ENCODE measurements around the gene PIK3C3.
"Not testable (repeated sequence)": the region's sequence is repeated elsewhere in the genome, so short reads cannot be mapped to it uniquely, and the experiment has no call there.

The PIK3C3 gene

GRCh38 chr18:42025974-42026625 lies 71.1 kb downstream of the PIK3C3 start:
- FAIRE-seq: no peak

DNA sequence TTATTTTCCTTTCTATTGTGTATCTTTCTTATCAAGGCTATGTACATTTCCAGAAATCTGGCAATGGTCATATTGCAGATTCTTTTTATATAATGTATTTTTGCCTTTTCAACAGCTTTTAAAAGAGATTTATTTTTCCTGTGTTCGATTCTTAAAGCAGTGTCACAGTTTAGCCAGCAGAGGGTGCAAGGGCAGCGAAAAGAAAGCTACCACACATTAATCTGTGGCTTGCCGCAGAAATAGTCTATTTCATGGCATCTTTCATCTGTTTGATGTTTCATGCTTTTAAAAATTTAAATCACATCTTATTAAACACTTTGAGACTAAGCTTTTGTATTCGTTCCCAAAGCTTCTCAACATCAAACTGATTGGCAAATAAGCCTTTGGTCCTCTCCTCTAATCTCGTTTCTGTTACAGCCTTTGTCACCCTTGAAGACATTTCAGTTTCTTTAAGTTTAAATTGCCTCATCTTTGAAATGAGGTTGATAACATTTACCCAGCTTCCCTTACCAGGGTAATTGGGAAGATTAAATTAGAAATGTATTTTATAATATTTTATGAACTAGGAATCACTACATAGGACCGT lies 73.3 kb downstream of the PIK3C3 start:
- peak; percentile 92 for FAIRE-seq

DNA sequence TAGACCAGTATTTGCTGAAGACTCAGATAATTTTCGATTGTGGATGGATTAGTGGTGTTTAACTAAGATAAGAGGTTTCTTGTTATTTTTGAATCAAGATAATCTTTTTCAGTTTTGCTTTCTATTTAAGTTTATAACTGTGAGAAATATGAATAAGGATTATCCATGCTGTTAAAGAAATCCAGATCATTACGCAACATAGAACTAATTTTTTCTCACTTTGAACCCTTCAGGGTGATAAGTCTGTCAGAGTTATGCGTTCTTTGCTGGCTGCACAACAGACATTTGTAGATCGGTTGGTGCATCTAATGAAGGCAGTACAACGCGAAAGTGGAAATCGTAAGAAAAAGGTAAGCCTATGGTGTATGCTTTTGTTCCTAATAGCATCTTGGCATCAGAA lies 74.1 kb downstream of the PIK3C3 start:
- FAIRE-seq: no peak

- FAIRE-seq: peak; percentile 36
These were observed 75.7 kb downstream of the PIK3C3 start for GRCh38 chr18:42030586-42031182.

DNA sequence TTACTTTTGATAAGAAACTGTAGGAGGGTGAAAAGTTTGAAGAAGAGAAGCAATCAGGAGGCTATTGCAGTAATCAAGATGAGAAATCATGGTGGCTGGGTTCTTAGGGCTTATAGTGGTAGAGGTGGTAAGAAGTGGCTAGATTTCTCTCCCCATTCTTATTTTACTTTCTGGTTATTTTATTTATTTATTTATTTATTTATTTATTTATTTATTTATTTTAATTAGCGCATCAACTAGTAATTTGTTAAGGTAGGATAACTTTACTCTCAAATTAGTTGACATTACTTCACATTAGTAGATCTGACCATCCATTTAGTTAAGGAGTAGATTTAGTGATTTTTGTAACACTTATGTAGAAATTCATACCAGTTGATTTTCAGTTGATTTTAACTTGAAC lies 77.4 kb downstream of the PIK3C3 start:
- FAIRE-seq: no peak

GRCh38 chr18:42033137-42033810 lies 78.2 kb downstream of the PIK3C3 start:
- no peak for FAIRE-seq

DNA sequence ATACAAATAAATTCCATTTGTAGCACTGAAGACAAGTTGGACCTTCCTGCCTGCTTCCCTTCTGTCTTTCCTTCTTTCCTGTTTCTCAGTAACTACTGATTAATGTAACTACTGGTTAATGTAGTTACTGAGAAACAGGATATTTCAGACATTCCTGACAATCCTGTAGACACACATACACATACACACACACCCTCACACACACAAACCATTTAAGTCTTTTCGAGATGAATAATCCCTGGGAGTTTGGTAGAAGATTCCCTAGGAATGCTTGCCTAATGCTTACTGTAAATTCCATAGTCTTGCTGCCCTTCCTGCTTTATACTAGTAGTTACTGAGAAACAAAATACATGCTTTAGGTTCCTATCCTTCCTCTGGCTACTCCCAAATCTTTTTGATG lies 83.9 kb downstream of the PIK3C3 start:
- FAIRE-seq: no peak

DNA sequence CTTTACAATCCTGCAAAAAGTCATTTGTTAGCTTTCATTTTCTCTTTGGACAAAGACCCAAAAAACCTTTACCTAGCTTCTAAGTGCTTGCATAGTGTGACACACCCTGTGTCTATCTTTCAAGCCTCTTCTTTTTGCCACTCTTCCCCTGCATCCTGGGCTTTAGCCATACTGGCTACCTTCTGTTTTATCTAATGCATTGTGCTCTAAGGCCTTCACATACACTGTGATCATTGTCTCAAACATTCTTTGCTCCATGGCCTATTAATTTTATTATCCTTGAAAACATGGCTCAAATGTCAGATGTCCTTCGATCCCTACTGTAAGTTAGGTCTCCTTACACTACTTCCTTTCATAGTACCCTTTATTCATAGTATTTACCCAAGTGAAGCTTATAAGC lies 84.4 kb downstream of the PIK3C3 start:
- no peak for FAIRE-seq

- no peak for FAIRE-seq
These were observed 86.8 kb downstream of the PIK3C3 start for GRCh38 chr18:42041793-42042192.

GRCh38 chr18:42045346-42045745 lies 90.3 kb downstream of the PIK3C3 start:
- no peak for FAIRE-seq

DNA sequence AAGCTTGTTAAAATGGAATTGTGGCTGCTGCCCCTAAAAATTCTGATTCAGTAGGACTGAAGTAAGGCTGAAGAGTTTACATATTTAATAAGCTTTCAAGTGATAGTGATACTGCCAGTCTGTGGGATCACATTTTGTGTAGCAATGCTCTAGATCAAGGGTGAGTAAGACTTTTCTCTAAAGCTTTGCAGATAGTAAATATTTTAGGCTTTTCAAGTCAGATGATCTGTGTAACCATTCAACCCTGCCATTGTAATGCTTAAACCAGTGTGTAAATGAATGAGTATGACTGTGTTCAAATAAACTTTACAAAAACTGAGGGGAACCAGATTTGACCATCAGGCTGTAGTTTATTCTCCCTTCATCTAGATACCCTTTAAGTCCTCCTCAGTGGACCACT lies 92.7 kb downstream of the PIK3C3 start:
- no peak for FAIRE-seq

DNA sequence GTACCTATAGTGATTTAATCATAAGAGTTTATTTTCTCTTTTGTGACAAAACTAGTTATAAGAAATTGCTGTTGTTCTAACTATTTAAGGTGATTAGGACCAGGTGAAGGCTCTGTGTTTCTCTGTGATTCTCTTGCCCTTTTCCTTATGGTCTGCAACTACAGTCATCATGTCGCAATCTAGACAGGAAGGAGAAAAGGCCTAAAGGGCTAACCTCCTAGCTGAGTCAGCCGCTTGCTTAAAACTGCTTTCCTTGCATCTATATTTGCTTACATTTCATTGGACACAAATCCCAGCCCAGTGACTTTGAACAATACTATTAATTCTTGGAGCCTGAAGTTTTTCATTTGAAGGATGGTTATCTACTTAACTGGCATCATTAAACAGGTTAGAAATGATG lies 93.1 kb downstream of the PIK3C3 start:
- no peak for FAIRE-seq

DNA sequence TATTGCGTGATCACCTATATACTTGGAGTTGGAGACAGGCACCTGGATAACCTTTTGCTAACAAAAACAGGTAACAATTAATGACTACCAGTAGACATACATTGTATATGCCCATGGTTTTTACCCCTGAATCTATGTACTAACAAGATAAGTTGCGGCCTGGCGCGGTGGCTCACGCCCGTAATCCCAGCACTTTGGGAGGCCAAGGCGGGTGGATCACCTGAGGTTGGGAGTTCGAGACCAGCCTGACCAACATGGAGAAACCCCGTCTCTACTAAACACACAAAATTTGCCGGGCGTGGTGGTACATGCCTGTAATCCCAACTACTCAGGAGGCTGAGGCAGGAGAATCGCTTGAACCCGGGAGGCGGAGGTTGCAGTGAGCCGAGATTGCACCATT lies 94.5 kb downstream of the PIK3C3 start:
- FAIRE-seq: not testable (repeated sequence)

GRCh38 chr18:42051411-42051810 lies 96.4 kb downstream of the PIK3C3 start:
- peak; percentile 36 for FAIRE-seq

- FAIRE-seq: peak; percentile 95
These were observed 97.2 kb downstream of the PIK3C3 start for GRCh38 chr18:42052122-42052708.

- FAIRE-seq: peak; percentile 91
These were observed 98.3 kb downstream of the PIK3C3 start for GRCh38 chr18:42053188-42053781.

DNA sequence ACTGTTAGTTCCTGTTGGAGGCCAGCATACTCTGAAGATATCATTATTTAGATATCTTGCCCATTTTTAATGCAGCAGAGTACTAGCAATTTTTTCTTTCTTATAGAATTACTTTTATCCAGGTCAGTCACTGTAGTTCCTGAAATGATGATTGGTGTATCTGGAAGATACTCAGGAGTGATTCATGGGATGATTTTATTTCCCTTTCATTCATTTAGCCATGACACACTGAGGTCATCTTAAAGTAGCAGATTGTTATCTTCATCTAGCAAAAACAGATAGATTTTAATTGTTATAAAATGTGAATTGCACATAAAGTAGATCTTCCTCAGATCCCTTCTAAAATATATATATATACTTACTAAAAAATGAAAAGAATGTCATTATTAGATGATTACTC lies 109.1 kb downstream of the PIK3C3 start:
- no peak for FAIRE-seq

DNA sequence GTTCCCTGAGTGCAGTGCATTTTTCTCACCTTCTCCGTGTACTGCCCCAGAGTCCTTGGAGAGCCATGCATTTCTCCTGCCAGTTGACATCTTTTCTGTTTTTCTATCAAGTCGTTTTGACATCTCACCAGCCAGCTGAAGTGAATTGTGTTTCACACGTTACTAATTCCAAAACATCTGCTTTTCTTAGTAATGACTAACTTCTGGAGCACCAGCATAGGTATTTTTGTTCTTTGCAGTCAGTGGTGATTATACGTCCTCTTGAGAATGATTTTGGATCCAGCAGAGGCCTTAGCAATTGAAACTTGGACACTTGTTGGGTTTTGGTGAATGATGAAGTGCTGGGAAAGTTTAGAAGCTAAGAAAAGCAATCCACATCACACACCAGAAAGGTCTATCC lies 112.5 kb downstream of the PIK3C3 start:
- FAIRE-seq: no peak

GRCh38 chr18:42068030-42068429 lies 113.0 kb downstream of the PIK3C3 start:
- no peak for FAIRE-seq

DNA sequence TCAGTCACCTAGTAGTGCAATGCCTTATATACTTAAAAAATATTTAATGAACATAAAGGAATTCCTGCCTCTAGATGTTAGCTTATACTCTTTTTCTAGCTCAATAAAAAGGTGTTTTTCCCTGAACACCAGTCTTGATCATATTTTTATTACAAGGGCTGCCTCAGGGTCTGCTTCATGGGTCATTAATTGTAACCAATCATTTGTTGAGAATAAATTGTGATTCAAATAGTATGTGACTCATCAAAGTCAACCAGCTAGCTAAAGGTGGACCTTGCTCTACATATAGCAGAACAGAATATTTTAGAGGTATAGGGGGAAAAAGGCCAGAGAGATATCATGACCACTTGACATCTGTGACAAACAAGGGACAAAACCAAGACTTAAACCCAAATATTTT lies 114.0 kb downstream of the PIK3C3 start:
- no peak for FAIRE-seq

DNA sequence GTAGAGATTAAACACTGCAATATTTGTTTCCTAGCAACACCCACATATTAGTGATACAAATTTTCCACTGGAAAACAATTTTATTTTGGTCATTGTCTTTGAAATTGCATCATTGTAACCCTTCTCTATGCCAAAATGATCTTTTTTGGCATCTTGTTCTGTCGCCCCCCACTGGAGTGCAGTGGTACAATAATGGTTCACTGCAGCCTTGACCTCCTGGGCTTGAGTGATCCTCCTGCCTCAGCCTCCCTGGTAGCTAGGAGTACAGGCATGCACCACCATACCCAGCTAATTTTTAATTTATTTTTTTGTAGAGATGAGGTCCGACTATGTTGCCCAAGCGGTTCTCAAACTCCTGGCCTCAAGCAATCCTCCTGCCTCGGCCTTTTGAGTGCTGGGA lies 117.4 kb downstream of the PIK3C3 start:
- FAIRE-seq: no peak

GRCh38 chr18:42074704-42075103 lies 119.7 kb downstream of the PIK3C3 start:
- FAIRE-seq: no peak

- no peak for FAIRE-seq
These were observed 123.7 kb downstream of the PIK3C3 start for GRCh38 chr18:42078711-42079110.
